SKM-1 (cell line): ENCODE results near the gene PLCH1.

ENCODE experiments used
- DNase-seq: peaks from one replicate; lab custom pipeline; 2025; ENCODE audit not compliant: unreplicated experiment; lab: John Stamatoyannopoulos, UW

Gene PLCH1

DNA sequence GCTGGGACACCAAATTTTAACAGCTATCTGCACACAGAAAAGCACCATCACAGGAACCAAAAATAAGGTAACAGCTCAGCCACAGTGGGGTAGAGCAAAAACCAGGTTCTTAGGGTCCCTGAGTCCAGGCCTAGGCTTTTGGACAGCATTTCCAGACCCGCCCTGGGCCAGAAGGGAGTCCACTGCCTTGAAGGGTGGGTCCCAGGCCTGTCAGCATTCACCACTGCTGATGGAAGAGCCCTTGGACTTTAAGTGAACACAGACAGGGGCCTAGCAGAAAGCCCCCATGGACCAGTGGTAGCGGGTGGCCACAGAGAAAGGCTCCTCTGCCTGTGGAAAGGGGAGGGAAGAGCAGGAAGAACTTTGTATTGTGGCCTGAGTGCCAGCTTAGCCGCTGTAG is 56.4 kb downstream of the PLCH1 start:
- no peak for DNase-seq

- DNase-seq, result no peak
Measured at GRCh38 chr3:155683344-155683720, 61.5 kb downstream of the PLCH1 start.

DNA sequence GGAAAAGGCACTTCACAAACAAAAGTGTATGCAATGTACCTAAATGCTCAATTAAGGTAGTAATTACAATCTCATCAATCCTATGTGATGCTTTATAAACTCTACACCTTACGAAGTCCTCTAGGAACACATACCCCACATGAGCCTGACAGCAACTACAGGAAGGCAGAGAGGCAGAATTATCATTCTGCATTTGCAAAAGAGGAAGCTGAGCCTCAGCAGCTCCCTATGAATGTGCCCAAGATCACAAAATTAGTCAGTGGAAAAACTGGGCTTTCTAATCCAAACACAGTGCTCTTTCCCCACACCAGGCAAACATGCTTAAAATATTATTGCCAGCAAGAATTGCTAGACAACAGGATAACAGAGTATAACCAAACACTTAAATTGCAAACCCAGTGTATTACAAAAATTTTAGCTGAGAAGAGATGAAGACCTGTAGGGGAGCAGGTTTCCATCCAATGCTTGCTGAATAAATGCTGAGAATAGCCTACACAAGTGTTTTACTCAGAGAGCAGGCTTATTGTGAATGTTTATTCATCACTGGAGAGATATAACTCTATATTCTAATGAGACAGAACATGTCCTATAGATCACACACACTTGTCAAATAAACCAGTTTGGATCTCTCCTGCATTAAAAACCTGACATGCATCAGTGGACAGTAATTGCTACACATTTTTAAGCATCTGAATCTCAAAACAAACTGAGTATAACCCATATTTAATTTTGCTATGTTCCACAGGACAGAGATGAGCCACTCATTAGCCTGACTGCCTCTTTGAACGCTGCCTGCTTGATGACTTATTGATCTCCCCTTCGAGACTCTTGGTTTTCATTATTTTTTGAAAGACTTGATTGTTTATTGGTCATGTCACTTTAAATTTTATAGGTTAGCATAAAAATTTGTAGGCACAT is 62.2 kb downstream of the PLCH1 start:
- DNase-seq, result no peak

DNA sequence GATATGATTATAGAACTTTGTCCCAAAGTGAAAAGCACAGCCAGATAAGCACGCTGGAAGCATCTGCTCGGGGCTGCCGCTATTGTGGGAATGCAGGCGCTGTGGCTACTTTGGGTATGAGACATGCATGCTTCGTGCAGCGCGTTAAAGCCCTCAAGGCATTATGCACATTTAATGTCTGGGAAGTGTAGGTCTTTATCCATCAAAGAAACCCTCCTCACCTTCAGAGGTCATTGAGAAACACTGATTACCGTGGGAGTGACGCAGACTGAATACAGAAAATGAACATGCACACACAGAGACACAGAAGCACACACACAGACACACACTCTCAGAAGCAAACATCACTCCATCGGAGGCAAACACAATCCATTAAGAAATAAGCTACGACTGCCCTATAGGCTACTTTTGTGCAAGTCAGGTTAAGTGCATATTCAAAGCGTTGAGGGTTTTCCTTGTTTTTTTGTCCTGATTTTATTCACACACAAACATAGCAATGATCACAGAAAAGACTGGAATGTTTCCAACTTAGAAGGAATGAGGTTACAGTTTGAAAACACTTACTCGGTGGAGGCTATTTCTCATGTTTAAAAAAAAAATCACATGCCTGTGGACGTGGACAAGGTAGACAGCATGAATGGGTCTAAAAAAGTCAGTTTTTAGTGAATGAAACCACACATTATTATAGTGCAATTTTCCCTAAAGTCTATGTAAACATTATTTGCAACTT is 68.5 kb downstream of the PLCH1 start:
- DNase-seq, result no peak

GRCh38 chr3:155675094-155675493 is 69.8 kb downstream of the PLCH1 start:
- no peak for DNase-seq

DNA sequence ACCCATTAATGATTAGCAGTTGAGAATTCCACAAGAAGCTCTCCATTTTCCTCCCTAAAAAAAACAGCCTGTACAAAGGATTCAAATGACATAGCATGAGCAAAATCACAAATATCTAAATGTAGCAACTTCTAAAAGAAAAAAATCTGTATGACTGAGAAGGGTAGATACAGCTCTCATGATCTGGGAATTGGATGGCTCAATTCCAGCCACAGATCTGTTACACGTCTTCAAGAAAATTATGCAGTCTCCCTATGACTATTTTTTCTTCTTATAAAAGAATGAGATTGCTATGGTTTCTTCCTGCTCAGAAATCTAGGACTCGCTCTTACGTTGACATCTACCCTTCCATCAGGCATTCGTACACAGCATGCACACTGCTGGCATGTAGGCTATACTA is 71.5 kb downstream of the PLCH1 start:
- no peak for DNase-seq

DNA sequence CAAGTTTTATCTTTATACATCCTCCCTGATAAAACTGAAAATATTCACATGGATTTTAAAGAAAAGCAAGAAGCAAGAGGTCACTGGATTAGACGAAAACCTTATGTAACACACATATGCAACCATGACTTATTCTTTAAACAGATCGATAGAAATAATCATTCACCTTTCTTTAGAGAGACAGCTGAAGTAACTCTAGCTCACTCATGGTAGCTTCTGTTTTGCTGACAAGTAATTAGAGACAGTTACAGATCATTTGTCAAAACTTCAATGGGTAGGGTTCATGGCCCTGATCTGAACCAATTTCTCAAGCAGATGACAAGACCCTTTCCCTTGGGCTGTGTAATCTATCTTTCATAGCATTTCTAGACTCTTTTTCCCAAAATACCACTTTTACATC is 74.5 kb downstream of the PLCH1 start:
- no peak for DNase-seq

- no peak for DNase-seq
Measured at GRCh38 chr3:155667988-155668387, 76.9 kb downstream of the PLCH1 start.

DNA sequence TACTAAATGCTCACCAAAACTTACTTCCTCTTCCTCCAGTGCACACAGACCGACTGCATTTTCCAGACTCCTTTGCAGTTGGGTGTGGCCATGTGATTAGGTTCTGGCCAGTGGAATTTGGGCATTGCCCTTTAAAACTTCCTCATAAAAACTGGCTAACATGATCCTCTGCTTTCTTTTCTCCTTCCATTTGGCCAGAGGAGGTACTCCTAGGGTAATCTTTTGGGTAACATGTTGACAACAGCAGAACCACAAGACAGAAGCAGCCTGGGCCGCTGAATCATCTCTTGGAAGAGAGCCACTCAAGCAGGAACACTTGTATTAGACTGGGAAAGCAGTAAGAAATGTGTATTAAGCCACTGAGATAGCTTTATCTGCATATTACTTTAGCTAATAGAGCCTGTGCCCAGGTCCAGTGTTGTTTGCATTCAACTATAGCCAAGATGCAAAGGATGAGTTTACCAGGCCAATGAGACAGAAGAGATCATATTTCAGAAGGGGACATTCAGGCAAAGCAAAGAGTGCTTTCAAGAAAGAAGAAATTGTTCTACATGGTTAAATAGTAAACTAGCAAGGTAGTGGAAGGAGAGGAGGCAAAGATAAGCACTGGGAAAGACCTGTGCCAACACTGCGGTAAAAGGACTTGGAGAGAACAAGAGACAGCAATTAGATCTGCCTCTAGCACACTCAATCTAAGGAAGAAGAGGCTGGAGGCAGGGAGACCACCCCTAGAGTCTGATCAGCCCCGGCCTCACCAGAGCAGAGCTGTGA is 79.8 kb downstream of the PLCH1 start:
- peak; percentile 77 for DNase-seq

- no peak for DNase-seq
Measured at GRCh38 chr3:155663467-155664212, 81.2 kb downstream of the PLCH1 start.

GRCh38 chr3:155661760-155662159 is 83.1 kb downstream of the PLCH1 start:
- no peak for DNase-seq

DNA sequence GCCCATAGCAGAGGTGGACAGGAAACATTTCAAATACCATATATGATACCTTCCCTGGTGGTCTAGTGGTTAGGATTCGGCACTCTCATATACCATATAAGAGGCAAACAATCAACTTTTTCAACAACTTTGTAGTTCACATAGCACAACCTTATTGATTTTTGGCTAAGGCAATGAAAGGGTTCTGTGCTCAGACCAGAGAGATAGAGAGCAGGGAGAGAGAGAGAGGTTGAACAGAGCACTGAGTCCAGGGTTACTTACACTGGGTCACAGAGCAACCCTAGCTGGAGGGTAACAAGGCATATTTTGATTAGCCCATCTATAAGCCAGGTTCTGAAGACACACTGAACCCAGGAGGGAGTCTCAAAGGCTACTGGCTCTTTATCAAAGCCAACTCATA is 83.8 kb downstream of the PLCH1 start:
- DNase-seq, result no peak

- DNase-seq, result no peak
Measured at GRCh38 chr3:155658671-155659261, 86.1 kb downstream of the PLCH1 start.

GRCh38 chr3:155658006-155658405 is 86.9 kb downstream of the PLCH1 start:
- no peak for DNase-seq

DNA sequence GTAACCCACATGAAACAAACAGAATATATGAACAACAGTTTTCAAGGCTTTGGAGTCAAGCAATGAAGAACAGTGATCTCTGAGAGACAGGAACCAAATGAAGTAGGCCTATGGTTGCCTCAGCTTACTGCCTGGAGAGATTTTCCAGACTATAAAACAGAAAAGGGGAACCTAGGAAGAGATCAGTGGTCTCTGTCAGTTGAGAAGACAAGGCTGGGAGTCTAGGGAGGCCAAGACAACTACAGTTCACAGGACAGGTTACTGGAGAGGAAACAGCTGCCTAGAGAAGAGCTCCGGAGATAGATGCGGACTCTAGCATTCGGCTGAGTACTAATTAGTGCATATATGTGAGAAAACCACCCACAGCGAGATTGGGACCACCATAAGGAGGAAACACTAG is 87.7 kb downstream of the PLCH1 start:
- DNase-seq, result no peak

DNA sequence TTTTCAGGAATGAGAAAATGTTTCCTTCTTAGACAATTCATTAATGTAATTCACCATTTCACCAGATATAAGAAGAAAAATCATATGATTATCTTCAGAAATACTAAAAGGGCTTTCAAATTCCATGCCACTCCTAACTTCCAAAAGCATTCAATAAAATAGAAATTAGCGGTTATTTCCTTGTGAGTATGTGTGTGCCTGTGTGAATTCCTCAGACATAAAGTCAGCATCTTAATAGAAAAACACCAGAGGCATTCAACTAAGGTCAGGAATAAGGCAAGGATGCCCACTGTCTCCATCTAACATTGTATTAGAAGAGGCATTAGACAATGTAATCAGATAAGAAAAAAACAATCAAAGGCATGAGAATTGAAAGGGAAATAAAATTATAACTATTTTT is 88.4 kb downstream of the PLCH1 start:
- no peak for DNase-seq

GRCh38 chr3:155651489-155652218 is 93.2 kb downstream of the PLCH1 start:
- no peak for DNase-seq

GRCh38 chr3:155648013-155648591 is 96.8 kb downstream of the PLCH1 start:
- DNase-seq, result no peak

GRCh38 chr3:155647206-155647605 is 97.7 kb downstream of the PLCH1 start:
- no peak for DNase-seq
